Fibroblast of skin of right biceps (primary cell): ENCODE results near the gene YJEFN3.
A peak's percentile ranks its signal among the peaks of the same experiment; 100 is the strongest.

Experiments used
- DNase-seq: peaks from one replicate; pipeline ENCODE4 v3.0.0-alpha.2; 2013

Gene YJEFN3

DNA sequence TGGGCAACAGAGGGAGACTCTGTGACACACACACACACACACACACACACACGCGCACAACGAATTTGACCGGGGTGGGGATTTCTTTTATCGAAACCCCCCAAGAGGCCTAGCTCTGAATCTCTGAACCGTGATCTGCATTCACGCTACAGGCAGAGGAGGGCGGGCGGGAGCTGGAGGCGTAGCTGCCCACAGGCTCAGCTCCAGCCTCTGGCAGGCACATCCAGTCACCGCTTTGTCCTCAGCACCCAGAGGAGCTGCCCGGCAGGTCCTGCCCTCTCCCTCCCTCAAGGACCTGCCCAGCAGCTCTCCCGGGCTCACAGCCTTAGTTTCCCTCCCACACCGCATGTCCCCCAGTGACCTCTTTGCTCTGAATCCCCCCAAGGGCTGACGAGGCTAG is 29.3 kb downstream of the YJEFN3 start:
- no peak for DNase-seq

DNA sequence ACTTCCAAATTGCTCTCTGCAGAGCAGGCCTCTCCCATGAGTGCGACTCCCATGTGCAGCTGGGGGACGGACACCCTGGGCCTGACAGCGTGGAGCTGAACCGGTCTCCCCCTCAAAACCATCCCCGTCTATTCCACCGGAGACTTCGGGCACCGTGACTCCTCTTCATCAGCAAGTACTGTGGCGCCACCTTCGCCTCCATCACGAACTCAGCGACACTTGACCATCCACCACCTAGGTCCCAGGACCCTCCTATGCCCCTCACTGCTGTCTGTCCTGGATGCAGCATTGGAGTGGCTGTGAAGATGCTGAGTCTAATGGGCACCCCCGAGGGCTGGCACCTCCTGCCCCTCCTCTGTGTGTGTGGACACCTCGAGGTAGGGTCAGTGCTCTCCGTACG is 29.9 kb downstream of the YJEFN3 start:
- no peak for DNase-seq

DNA sequence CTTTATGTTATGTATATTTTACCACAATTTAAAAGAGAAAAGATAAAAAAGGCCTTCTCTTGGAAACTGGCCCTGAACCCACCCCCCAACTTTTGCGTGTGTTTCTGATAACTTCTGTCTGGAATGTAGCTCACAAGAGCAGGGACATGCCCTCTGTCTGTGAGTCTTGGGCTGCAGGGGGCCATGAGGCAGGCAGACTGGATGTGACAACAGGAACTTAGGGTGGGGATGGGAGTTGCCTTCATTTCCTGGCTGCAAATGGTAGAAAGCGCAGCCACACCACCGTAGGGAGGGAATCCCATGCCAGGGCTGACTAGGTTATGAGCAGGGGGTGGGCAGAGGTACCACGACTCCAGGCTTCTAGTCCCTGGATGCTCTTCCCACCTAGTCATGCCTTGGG is 31.2 kb downstream of the YJEFN3 start:
- no peak for DNase-seq

DNA sequence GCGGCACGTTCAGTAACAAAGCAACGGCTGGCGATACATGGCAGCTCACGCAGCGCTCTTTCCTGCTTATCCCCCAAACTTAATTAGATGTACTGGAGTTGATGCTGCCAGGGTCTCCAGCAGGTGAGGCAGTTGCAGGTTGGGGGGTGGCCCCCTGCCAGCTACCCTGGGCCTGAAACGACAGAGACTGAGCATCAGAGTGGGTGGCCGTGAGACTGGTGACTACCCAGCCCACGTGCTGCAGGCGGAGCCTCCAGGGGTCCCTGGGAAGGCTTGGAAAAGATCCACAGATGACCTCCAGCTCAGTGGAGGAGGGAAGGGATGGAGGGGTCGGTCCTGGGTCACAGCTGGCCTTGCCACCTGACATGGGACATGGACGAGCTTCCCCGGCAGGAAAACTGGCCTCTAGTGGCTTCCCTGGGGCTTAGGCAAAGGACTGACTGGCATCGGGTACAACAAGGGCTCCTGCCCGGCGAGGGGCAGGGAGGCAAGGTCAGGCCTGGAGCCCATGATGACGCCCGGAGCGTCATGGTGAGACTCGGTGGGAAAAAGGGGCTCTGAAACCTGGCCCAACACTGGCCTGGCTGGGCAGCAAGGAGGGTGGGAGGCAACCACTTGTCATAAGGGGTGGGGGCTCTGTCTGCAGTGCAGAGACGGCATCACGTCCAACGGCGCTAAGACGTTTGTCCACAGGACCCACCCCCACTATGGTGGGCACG is 33.4 kb downstream of the YJEFN3 start:
- no peak for DNase-seq

DNA sequence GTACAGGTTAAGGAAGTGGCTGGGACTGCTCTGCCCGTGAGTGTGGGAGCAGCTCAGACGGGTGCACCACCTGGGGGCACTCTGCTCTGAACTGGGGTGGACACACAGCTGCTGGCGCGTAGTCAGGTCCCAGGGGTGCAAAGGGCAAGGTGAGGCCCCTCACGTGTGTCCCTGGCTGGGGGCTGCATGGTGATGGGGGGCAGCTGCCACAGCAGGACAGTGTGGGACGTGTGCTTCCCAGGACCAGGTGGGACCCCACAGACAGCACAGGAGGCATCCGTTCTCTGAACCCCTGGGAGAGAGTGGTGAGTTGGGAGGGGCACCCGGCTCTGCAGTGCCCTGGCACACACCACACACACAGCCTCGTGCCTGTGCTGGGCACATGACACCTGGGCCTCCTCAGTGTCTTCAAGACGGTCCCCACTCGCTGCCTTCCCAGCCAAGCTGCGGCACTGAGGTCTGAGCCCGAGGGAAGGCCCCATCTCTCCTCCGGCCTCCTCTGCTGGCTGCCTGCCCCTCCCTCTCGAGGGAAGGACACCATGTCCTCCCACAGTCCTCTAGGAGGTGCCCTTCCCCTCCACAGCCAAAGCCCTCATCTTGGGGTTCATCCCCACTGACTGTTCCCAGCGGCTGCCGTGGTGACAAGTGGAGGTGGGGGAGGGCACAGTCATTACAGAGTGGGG is 34.1 kb downstream of the YJEFN3 start:
- no peak for DNase-seq

DNA sequence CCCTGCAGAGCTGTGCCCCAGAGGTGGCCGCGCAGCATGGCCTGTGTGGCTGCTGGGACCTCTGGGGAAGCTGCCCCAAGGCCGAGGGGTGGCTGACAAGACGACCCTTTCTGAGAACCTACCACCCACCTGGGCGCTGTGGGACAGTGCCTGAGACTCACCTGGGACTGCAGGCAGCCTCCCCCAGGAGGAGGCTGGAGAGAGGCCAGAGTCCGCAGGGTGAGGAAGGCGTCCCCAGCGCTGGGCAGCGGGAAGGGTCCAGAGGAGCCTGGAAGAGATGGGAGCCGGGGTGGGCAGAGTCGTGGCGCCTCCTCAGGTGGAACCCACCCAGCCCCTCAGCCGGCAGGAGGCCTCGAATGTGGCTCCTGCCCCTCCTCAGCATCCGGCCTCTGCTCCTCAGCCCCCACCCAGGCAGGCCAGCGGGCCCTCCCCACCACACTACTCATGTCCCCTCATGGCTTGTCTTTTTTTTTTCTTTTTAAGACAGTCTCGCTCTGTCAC is 34.7 kb downstream of the YJEFN3 start:
- DNase-seq = no peak

DNA sequence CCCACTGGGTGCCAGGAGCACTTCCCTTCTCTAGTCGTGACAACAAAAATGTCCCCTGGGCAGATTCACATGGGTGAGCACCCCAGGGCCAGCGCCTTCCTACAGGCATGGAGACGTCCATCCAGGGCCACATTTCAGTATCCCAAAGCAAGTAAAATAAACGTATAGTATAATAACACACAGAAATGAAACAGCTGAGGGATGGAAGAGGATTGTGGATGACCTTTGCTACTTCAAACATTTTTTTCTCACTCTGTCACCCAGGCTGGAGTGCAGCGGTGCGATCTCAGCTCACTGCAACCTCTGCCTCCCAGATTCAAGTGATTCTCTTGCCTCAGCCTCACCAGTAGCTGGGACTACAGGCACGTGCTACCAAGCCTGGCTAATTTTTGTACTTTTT is 37.6 kb downstream of the YJEFN3 start:
- no peak for DNase-seq

DNA sequence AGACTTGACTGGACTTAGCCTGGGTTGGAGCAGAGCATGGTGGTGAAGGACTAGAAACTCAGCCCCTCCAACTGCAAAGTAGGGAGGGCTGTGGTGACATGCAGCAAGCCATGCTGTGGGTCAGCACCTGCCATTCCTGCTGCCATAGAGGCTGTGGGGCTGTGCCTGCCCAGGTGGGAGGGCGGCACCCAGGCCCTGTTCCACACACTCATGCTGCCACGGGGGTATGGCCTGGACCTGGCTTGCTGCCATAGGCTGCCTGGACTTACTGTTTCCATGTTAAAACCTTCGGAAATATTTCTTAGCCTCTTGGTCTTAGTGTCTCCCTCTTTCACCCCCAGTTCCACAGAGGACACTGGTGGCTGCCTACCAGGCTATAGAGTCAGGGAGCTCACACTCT is 38.7 kb downstream of the YJEFN3 start:
- no peak for DNase-seq

DNA sequence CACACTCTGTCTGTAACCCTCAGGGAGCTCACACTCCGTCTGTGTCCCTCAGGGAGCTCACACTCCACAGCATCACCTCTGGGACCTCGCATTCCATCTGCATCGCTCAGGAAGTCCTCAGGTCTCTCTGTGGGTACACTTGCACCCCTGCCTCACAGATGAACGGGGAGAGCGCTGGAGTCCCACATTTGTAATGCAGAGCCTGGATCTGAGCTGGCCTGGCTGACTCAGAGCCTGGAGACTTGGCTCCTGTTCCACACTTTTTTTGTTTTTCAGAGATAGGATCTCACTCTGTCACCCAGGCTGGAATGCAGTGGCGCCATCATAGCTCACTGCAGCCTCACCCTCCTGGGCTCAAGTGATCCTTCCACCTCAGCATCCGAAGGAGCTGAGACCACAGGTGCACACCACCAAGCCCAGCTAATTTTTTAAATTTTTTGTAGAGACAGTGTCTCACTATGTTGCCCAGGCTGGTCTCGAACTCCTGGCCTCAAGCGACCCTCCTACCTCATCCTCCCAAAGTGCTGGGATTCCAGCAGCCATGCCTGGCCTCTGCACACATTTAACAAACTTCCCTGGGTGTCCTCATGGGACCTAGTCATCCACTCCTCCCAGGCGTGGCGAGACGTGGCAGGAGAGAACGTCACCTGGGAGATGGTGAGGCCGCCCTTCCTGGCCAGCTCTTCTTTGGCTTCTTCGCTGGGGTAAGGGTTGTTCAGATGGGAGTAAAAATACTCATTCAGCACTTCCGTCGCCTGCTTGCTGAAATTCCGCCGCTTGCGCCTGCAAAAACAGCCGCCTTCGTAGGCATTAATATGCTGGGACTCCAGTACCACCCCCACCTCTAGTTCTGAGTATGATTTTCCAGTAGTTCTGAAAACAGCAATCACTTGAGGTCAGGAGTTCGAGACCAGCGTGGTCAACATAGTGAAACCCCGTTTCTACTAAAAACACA is 40.4 kb downstream of the YJEFN3 start:
- peak; percentile 51 for DNase-seq

DNA sequence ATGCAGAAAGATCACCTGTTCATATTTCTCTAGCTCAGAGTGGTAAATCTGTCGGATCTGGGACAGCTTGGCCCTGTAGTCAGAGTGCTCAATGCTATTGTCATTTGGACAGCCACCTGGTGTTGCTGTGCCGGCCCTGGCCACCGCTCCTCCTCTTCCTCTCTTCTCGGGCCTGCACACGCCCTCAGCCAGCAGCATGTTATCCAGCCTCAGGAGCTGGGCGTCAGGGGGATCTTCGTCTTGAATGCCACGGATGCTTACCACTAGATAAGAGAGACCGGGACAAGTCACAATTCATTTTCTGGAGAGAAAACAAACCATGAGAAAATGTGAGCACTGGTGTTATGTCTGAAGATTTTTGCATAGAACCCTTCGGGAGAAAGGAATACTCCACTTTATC is 41.9 kb downstream of the YJEFN3 start:
- no peak for DNase-seq

DNA sequence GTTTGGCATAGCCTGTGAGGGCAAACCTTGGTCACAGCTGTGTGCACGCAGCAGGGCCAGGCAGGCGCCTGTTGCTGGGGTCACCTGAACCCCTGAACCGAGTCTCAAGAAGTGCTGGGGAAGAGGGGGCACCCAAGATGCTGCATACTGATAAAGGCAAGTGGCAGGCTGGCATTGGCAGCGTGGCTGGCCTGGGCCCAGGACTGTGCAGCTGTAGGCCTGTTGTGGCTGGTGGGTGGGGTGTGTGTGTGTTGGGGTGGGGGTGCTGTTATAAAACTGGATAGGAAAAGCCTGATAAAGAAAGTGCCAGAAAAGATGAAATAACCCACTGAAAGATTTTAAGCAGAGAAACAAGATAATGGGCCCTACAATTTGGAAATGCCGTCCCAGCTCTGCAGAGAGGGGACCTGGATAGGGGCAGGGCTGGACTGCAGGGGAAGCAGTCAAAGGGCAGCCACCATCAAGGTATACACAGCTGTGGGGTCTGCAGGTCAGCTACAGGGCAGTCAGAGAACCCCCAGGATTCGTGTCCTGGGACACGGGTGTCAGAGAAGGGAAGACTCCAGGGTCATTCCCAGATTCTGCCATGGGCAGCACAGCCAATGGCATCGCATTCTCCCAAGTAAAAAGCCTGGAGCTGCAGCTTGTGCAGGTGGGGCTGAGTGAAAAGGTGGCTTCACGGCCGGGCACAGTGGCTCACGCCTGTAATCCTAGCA is 42.5 kb downstream of the YJEFN3 start:
- no peak for DNase-seq

DNA sequence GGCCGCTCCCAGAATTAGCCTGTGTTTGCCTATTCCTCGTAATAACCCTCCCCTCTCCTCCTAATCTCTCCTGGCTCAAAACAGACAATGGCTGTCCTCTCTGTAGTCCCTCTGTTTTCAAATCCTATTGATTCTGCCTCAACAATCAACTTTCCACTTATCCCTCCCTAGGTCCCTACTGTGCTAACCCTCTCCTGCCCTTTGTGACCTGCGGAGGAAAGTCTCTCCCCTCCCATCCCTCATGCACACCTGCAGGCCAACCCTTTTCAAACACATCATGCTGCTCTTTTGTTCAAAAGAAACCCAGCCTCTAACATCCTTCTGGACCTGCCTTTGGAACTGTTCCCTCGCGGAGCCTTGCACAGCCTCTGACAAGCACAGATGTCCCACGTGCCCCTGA is 46.7 kb downstream of the YJEFN3 start:
- no peak for DNase-seq

DNA sequence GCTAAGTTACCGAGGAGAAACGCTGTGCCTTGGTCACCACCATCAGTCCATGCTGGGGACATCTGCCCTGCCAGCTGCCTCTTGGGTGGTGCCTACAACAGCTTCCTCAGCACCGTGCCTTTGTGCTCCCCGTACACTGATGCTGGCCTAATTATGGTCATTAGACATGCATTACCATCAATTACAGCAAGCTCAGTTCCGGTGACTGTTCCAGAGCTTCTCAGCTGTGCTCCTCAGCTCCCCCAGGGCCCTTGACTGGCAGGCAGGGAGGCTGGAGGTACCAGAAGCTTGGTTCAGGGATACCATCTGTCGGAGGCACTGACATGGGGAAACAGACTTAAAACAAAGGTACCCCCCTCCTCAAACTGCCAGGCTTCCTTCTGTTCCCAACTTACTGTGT is 49.5 kb downstream of the YJEFN3 start:
- DNase-seq = no peak

DNA sequence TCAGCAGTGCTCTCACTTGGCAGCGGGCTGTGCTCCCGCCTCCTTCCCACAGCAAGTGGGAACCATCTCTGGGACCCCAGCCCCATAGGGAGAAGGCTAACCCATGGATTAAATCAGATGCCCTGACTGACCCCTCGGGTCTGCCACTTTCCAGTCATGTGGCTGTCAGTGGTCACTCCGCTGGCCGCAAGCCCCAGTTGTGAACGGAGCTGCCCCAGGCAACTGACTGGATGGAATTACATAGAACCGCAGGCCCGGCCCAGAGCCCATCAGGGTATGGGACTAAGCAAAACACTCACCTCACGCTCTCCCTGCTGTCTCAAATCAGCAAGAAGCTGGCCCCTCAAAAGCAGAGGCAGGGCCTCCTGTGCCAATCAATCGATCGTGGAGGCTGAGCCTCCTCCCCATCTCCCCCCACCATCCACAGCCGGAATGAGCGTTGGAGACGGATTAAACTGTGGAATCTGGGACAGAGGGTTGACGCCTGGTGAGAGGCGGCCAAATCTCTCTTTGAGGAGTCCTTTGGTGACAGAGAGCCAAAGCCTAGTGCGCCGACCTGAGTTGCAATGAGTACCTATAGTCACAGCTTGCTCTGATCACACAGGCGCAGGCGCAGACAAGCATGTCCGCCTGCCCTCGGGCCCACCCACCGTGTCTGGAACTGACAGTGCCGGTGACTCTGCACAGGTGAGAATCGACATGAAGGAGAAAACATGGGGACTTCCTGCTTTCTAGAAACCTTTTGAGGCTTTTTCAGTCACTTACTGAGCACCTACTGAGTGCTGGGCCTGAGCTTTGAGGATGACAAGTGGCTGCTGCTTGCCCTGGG is 51.0 kb downstream of the YJEFN3 start:
- no peak for DNase-seq

DNA sequence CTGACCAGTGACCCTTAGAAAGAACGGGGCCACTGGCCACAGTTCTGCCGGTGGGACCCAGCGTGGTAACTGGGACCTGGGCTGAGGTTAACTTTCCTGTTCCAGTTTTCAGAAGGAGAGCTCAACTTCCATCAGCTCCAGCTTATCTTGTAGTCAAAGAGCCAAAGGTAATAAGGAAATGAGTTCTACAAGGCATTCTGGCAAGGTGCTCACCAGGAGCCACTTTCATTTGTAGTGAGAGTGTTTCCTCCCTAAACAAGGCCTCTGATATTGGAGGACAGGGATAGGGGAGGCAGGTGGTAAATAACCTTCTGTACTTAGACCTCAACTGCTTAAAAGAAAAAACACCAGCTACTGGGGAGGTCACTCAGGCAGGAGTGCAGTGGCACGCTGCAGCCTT is 51.7 kb downstream of the YJEFN3 start:
- DNase-seq = no peak

DNA sequence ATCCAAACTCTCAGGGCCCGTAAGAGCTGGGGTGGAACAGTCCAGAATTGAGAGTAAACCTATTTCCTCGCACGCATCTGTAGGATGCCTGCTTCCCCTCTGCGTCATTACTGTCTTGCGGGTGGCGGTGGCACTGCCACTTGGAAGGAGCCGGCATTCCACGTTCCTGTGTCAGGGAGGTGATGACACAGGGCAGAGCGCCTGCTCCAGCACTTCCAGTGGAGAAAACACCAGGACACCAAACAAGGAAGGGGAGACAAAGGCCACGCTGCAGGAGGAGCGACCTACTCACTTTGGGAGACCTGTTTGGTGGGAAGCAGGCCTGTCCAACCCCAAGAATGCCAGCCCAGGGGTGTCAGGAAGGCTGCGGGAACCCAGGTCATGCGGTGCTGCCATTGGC is 52.7 kb downstream of the YJEFN3 start:
- DNase-seq = no peak

DNA sequence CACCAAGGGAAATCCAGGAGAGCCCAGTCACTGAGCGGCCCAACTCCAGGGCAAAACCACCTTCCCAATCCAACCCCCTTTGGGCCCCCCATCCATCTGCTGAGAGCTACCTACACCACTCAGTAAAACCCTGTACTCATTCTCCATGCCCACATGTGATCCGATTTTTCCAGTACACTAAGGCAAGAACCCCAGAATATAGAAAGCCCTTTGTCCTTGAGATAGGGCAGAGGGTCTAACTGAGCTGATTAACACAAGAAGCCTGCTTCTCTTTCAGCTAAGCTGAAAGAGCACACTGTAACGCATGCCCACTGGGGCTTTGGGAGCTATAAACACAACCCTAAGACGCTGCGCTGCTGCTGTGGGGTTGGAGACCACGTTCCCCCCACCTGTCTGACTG is 53.8 kb downstream of the YJEFN3 start:
- no peak for DNase-seq

DNA sequence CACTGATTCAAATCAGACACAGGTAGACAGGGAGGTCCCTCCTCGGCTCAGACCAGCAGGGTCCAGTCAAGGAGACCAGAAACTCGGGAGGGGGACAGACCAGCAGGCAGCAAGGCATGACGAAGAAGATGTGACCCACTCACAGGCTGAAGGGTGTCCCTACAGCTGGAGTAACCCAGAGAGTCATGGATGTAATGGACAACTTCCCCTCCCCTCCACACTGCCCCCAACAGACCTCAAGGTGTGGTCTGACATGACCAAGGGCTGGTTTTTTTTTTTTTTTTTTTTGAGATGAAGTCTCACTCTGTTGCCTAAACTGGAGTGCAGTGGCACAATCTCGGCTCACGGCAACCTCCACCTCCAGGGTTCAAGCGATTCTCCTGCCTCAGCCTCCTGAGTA is 55.6 kb downstream of the YJEFN3 start:
- no peak for DNase-seq
